Measurements from ENCODE around the gene PTPRG.

GRCh38 chr3:61828880-61829721 lies 267.7 kb downstream of the PTPRG start:
- TF ChIP-seq CTCF (IDR thresholded peaks at IDR 0.05 in 2 of 3, conservative IDR thresholded peaks at IDR 0.05 in 1 of 3; ENCODE audit: borderline replicate concordance in 1 of 3, insufficient read depth in 1 of 3, low read depth in 2 of 3, low read length in 2 of 3) (no peak), SP1 (IDR thresholded peaks at IDR 0.05; ENCODE audit: low read depth) (no peak), POLR2A (IDR thresholded peaks at IDR 0.05; ENCODE audit: borderline replicate concordance, extremely low read depth, insufficient read depth, insufficient read length) (no peak), EGR1 (IDR thresholded peaks at IDR 0.05; ENCODE audit: low read depth) (no peak), ATF3 (IDR thresholded peaks at IDR 0.05) (no peak), SRF (IDR thresholded peaks at IDR 0.05; ENCODE audit: low read depth) (no peak), POLR2AphosphoS5 (IDR thresholded peaks at IDR 0.05; ENCODE audit: low read depth, low read length) (no peak), MAX (IDR thresholded peaks at IDR 0.05) (no peak), RAD21 (IDR thresholded peaks at IDR 0.05; ENCODE audit: low read depth) (no peak), TCF7L2 (IDR thresholded peaks at IDR 0.05; ENCODE audit: borderline replicate concordance, extremely low read depth, insufficient read depth, insufficient read length) (no peak), JUND (IDR thresholded peaks at IDR 0.05) (no peak), SIN3A (IDR thresholded peaks at IDR 0.05; ENCODE audit: low read depth) (no peak)
